SK-N-SH treated with all-trans-retinoic acid at 6 μM for 48 hours (cell line): ENCODE results near the gene NCOA5.

Experiments used
- ATAC-seq: fragments of 200-7000 bp; cut with Tn5 transposase; 3 replicates; pipeline ENCODE4 v1.9.1; 2020; ENCODE audit warnings: mild to moderate bottlenecking, moderate library complexity
- ARNTL ChIP-seq: fragments of 450-650 bp; formaldehyde crosslinking; IDR thresholded peaks from 2 replicates; pipeline ENCODE4 v1.5.0; 2020; ENCODE audit warnings: low read depth, mild to moderate bottlenecking, moderate library complexity, borderline replicate concordance
- BACH2 ChIP-seq: fragments of 250-450 bp; sonication (Bioruptor Pico); IDR thresholded peaks from 2 replicates; pipeline ENCODE4 v1.9.0; 2021; ENCODE audit warnings: mild to moderate bottlenecking, borderline replicate concordance
- CSDC2 ChIP-seq: fragments of 250-450 bp; sonication (Bioruptor Pico); IDR thresholded peaks from 2 replicates; pipeline ENCODE4 v1.5.0; 2020; ENCODE audit warnings: mild to moderate bottlenecking, moderate library complexity
- ESRRG ChIP-seq: fragments of 250-450 bp; sonication (Bioruptor Pico); IDR thresholded peaks from 2 replicates; pipeline ENCODE4 v1.6.1; 2021; ENCODE audit warnings: mild to moderate bottlenecking
- GLIS3 ChIP-seq: fragments of 250-450 bp; sonication (Bioruptor Pico); IDR thresholded peaks from 2 replicates; pipeline ENCODE4 v1.5.0; 2020; ENCODE audit warnings: mild to moderate bottlenecking, moderate library complexity
- ISL1 ChIP-seq: fragments of 250-450 bp; sonication (Bioruptor Pico); IDR thresholded peaks from 2 replicates; pipeline ENCODE4 v2.1.2; 2022; ENCODE audit warnings: mild to moderate bottlenecking, moderate library complexity
- OSR1 ChIP-seq: fragments of 250-450 bp; sonication (Bioruptor Pico); IDR thresholded peaks from 2 replicates; pipeline ENCODE4 v1.8.0; 2022; ENCODE audit warnings: moderate library complexity, mild to moderate bottlenecking, inconsistent platforms
- RARB ChIP-seq: fragments of 250-450 bp; sonication (Bioruptor Pico); IDR thresholded peaks from 2 replicates; pipeline ENCODE4 v1.8.0; 2021; ENCODE audit warnings: mild to moderate bottlenecking, moderate library complexity
- SNAI2 ChIP-seq: fragments of 250-450 bp; sonication (Bioruptor Pico); IDR thresholded peaks from 2 replicates; pipeline ENCODE4 v1.5.0; 2020; ENCODE audit warnings: mild to moderate bottlenecking, moderate library complexity
- TCF4 ChIP-seq: fragments of 250-450 bp; sonication (Bioruptor Pico); IDR thresholded peaks from 2 replicates; pipeline ENCODE4 v1.8.0; 2021; ENCODE audit warnings: mild to moderate bottlenecking, moderate library complexity, borderline replicate concordance
- TOX ChIP-seq: fragments of 250-450 bp; sonication (Bioruptor Pico); IDR thresholded peaks from 2 replicates; pipeline ENCODE4 v1.8.0; 2021; ENCODE audit warnings: mild to moderate bottlenecking, moderate library complexity, borderline replicate concordance
- ZC3H10 ChIP-seq: fragments of 250-450 bp; sonication (Bioruptor Pico); IDR thresholded peaks from 2 replicates; pipeline ENCODE4 v1.5.1; 2021; ENCODE audit warnings: mild to moderate bottlenecking, moderate library complexity
- ZFP3 ChIP-seq: fragments of 250-450 bp; sonication (Bioruptor Pico); IDR thresholded peaks from 2 replicates; pipeline ENCODE4 v1.5.0; 2020; ENCODE audit warnings: mild to moderate bottlenecking, moderate library complexity
- ZFP30 ChIP-seq: fragments of 450-650 bp; formaldehyde crosslinking; IDR thresholded peaks from 2 replicates; pipeline ENCODE4 v1.5.0; 2022; ENCODE audit warnings: mild to moderate bottlenecking, moderate library complexity
- ZNF565 ChIP-seq: fragments of 450-650 bp; formaldehyde crosslinking; conservative IDR thresholded peaks from 2 replicates; pipeline ENCODE4 v1.5.0; 2020; ENCODE audit warnings: low read depth, mild to moderate bottlenecking, moderate library complexity
- ZNF70 ChIP-seq: fragments of 450-650 bp; formaldehyde crosslinking; IDR thresholded peaks from 2 replicates; pipeline ENCODE4 v1.5.0; 2020; ENCODE audit warnings: mild to moderate bottlenecking, moderate library complexity
- ZNF8 ChIP-seq: fragments of 450-650 bp; formaldehyde crosslinking; IDR thresholded peaks from 2 replicates; pipeline ENCODE4 v1.5.0; 2020; ENCODE audit warnings: mild to moderate bottlenecking, moderate library complexity
- TF ChIP-seq, protein P1 (sequence below): fragments of 250-450 bp; sonication (Bioruptor Pico); IDR thresholded peaks from 2 replicates; pipeline ENCODE4 v1.8.0; 2020; ENCODE audit warnings: mild to moderate bottlenecking, moderate library complexity, borderline replicate concordance
- TF ChIP-seq, protein P2 (sequence below): fragments of 250-450 bp; sonication (Bioruptor Pico); IDR thresholded peaks from 2 replicates; pipeline ENCODE4 v1.8.0; 2021; ENCODE audit warnings: low read depth, mild to moderate bottlenecking, moderate library complexity, borderline replicate concordance
- TF ChIP-seq, protein P3 (sequence below): fragments of 250-450 bp; sonication (Bioruptor Pico); IDR thresholded peaks from 2 replicates; pipeline ENCODE4 v1.5.0; 2020; ENCODE audit warnings: mild to moderate bottlenecking, moderate library complexity

The NCOA5 gene

DNA sequence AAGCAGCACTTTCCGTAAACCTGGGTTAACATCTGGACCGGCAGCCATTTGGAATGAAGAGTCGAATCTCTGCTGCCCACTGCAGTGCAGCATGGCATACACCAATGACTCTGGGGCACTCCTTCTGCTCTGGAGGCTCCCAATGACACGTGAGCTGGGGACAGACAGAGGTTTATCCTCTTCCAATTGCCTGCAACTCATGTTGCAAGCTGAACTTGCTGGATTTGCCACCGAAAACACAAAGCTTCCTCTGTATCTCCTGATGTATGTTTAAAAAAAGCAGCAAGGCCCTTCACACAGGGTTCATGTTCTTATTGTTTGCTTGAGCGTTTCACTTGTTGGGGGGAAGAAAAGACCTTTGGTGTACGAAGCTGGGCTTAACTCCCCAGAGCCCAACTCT, 10.8 kb downstream of the NCOA5 start:
- TF ChIP-seq CSDC2 (CRISPR knock-in tag) (no peak), ZNF8 (CRISPR knock-in tag) (no peak), BACH2 (CRISPR knock-in tag) (no peak), GLIS3 (no peak), ARNTL (CRISPR knock-in tag) (no peak), ISL1 (CRISPR knock-in tag) (no peak), ZFP3 (no peak)
- TF ChIP-seq, protein P1, sequence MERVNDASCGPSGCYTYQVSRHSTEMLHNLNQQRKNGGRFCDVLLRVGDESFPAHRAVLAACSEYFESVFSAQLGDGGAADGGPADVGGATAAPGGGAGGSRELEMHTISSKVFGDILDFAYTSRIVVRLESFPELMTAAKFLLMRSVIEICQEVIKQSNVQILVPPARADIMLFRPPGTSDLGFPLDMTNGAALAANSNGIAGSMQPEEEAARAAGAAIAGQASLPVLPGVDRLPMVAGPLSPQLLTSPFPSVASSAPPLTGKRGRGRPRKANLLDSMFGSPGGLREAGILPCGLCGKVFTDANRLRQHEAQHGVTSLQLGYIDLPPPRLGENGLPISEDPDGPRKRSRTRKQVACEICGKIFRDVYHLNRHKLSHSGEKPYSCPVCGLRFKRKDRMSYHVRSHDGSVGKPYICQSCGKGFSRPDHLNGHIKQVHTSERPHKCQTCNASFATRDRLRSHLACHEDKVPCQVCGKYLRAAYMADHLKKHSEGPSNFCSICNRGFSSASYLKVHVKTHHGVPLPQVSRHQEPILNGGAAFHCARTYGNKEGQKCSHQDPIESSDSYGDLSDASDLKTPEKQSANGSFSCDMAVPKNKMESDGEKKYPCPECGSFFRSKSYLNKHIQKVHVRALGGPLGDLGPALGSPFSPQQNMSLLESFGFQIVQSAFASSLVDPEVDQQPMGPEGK (CRISPR knock-in tag), result no peak
- no peak for ATAC-seq

DNA sequence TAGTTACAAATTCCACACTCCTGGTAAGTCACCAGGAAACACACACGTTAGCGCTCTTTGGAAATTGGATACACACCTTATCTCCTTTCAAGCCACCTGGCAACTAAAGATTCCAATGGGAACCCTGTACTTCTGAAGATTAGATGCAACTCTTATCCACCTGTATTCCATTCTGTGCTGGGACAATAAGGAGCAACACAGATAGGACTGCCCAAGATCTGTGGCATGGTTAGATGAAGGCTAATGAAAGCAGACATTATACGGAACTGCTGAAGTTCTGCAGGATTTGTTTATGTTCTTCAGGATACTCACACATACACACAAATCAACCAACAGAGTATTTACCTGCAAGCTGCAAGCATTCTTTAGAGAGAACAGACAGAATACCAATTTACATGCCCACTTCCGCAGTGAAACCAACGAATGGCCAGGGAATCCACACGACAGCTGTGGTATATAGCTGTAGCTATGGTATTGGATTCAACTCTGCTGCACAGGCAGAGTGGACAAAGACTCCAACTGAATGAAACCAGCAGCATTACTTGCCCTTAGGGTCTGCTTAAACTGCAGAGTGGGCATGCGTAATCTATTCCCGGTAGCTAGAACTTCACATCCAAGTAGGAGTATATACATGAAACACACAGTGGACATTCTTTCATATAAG, 12.0 kb downstream of the NCOA5 start:
- no peak for ATAC-seq
- no peak for TF ChIP-seq OSR1
- TF ChIP-seq BACH2 (CRISPR knock-in tag), result no peak
- TF ChIP-seq ZNF8 (CRISPR knock-in tag), result no peak
- no peak for TF ChIP-seq ZFP30 (CRISPR knock-in tag)
- TF ChIP-seq, protein P2, sequence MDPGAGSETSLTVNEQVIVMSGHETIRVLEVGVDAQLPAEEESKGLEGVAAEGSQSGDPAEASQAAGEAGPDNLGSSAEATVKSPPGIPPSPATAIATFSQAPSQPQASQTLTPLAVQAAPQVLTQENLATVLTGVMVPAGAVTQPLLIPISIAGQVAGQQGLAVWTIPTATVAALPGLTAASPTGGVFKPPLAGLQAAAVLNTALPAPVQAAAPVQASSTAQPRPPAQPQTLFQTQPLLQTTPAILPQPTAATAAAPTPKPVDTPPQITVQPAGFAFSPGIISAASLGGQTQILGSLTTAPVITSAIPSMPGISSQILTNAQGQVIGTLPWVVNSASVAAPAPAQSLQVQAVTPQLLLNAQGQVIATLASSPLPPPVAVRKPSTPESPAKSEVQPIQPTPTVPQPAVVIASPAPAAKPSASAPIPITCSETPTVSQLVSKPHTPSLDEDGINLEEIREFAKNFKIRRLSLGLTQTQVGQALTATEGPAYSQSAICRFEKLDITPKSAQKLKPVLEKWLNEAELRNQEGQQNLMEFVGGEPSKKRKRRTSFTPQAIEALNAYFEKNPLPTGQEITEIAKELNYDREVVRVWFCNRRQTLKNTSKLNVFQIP (CRISPR knock-in tag), result no peak
- no peak for TF ChIP-seq RARB (CRISPR knock-in tag)
- TF ChIP-seq ZNF565 (CRISPR knock-in tag), result no peak
- TF ChIP-seq, protein P1 (CRISPR knock-in tag), result no peak
- no peak for TF ChIP-seq ISL1 (CRISPR knock-in tag)
- TF ChIP-seq ZC3H10, result no peak
- TF ChIP-seq ESRRG (CRISPR knock-in tag), result no peak
- no peak for TF ChIP-seq ZNF70 (CRISPR knock-in tag)
- TF ChIP-seq ARNTL (CRISPR knock-in tag), result no peak
- no peak for TF ChIP-seq TCF4 (CRISPR knock-in tag)
- TF ChIP-seq GLIS3, result no peak
- TF ChIP-seq TOX (CRISPR knock-in tag), result no peak
- no peak for TF ChIP-seq SNAI2
- no peak for TF ChIP-seq CSDC2 (CRISPR knock-in tag)

DNA sequence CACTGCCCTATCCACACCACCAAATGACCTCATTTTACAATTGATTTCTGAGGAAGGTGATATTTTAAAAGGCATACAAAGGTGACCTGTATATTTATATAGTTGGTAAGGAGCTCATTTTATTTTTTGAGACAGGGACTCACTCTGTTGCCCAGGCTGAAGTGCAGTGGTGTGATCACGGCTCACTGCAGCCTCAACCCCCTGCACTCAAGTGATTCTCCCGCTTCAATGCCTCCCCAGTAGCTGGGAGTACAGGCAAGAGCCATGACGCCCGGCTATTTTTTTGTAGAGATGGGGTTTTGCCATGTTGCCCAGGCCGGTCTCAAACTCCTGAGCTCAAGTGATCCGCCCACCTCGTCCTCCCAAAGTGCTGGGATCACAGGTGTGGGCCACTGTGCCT, 13.0 kb downstream of the NCOA5 start:
- TF ChIP-seq ZFP3 (no peak), GLIS3 (no peak), ESRRG (CRISPR knock-in tag) (no peak), ZC3H10 (no peak), ISL1 (CRISPR knock-in tag) (no peak), ARNTL (CRISPR knock-in tag) (no peak), ZNF70 (CRISPR knock-in tag) (no peak), RARB (CRISPR knock-in tag) (no peak), ZFP30 (CRISPR knock-in tag) (no peak), CSDC2 (CRISPR knock-in tag) (no peak), TCF4 (CRISPR knock-in tag) (no peak), BACH2 (CRISPR knock-in tag) (no peak)
- TF ChIP-seq, protein P3, sequence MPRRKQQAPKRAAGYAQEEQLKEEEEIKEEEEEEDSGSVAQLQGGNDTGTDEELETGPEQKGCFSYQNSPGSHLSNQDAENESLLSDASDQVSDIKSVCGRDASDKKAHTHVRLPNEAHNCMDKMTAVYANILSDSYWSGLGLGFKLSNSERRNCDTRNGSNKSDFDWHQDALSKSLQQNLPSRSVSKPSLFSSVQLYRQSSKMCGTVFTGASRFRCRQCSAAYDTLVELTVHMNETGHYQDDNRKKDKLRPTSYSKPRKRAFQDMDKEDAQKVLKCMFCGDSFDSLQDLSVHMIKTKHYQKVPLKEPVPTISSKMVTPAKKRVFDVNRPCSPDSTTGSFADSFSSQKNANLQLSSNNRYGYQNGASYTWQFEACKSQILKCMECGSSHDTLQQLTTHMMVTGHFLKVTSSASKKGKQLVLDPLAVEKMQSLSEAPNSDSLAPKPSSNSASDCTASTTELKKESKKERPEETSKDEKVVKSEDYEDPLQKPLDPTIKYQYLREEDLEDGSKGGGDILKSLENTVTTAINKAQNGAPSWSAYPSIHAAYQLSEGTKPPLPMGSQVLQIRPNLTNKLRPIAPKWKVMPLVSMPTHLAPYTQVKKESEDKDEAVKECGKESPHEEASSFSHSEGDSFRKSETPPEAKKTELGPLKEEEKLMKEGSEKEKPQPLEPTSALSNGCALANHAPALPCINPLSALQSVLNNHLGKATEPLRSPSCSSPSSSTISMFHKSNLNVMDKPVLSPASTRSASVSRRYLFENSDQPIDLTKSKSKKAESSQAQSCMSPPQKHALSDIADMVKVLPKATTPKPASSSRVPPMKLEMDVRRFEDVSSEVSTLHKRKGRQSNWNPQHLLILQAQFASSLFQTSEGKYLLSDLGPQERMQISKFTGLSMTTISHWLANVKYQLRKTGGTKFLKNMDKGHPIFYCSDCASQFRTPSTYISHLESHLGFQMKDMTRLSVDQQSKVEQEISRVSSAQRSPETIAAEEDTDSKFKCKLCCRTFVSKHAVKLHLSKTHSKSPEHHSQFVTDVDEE, result no peak
- ATAC-seq, result no peak
